Measurements from ENCODE around the gene OCIAD1.

DNA sequence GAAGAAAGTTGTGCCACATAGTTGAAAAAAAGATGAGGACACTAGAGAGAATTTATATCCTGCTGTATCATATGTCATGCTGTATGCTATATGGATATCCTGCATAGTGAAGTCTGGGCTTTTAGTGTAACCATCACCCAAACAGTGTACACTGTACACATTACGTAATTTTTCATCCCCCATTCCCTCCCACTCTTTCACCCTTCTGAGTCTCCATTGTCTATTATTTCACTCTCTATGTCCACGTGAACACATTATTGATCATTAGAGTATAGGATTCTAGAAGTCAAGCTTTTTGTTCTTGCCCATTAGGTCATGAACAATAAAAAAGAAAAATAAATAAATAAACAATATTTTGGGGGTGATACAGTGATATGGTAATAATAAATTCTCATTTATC, 32.8 kb upstream of the OCIAD1 start:
- TF ChIP-seq, protein P1, sequence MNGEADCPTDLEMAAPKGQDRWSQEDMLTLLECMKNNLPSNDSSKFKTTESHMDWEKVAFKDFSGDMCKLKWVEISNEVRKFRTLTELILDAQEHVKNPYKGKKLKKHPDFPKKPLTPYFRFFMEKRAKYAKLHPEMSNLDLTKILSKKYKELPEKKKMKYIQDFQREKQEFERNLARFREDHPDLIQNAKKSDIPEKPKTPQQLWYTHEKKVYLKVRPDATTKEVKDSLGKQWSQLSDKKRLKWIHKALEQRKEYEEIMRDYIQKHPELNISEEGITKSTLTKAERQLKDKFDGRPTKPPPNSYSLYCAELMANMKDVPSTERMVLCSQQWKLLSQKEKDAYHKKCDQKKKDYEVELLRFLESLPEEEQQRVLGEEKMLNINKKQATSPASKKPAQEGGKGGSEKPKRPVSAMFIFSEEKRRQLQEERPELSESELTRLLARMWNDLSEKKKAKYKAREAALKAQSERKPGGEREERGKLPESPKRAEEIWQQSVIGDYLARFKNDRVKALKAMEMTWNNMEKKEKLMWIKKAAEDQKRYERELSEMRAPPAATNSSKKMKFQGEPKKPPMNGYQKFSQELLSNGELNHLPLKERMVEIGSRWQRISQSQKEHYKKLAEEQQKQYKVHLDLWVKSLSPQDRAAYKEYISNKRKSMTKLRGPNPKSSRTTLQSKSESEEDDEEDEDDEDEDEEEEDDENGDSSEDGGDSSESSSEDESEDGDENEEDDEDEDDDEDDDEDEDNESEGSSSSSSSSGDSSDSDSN (CRISPR knock-in tag; IDR thresholded peaks at IDR 0.05) = no peak
- TF ChIP-seq FOXA3 (CRISPR knock-in tag; IDR thresholded peaks at IDR 0.05) (peak; percentile 52), POLR2AphosphoS2 (IDR thresholded peaks at IDR 0.05; ENCODE audit: low read depth, low read length) (no peak), ZNF253 (CRISPR knock-in tag; IDR thresholded peaks at IDR 0.05; ENCODE audit: borderline replicate concordance) (no peak), CREB1 (IDR thresholded peaks at IDR 0.05) (no peak), CREB1 (CRISPR knock-in tag; IDR thresholded peaks at IDR 0.05) (no peak), TCF7L2 (IDR thresholded peaks at IDR 0.05; ENCODE audit: low read depth, low read length) (no peak), MYC (CRISPR knock-in tag; IDR thresholded peaks at IDR 0.05; ENCODE audit: borderline replicate concordance) (no peak), CEBPB (IDR thresholded peaks at IDR 0.05; ENCODE audit: borderline replicate concordance, low read depth, low read length) (no peak), TAF1 (CRISPR knock-in tag; IDR thresholded peaks at IDR 0.05) (no peak), NCOA2 (CRISPR knock-in tag; IDR thresholded peaks at IDR 0.05) (no peak)
- TF ChIP-seq, protein P2, sequence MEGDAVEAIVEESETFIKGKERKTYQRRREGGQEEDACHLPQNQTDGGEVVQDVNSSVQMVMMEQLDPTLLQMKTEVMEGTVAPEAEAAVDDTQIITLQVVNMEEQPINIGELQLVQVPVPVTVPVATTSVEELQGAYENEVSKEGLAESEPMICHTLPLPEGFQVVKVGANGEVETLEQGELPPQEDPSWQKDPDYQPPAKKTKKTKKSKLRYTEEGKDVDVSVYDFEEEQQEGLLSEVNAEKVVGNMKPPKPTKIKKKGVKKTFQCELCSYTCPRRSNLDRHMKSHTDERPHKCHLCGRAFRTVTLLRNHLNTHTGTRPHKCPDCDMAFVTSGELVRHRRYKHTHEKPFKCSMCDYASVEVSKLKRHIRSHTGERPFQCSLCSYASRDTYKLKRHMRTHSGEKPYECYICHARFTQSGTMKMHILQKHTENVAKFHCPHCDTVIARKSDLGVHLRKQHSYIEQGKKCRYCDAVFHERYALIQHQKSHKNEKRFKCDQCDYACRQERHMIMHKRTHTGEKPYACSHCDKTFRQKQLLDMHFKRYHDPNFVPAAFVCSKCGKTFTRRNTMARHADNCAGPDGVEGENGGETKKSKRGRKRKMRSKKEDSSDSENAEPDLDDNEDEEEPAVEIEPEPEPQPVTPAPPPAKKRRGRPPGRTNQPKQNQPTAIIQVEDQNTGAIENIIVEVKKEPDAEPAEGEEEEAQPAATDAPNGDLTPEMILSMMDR (CRISPR knock-in tag; IDR thresholded peaks at IDR 0.05) = no peak
- TF ChIP-seq, protein P3, sequence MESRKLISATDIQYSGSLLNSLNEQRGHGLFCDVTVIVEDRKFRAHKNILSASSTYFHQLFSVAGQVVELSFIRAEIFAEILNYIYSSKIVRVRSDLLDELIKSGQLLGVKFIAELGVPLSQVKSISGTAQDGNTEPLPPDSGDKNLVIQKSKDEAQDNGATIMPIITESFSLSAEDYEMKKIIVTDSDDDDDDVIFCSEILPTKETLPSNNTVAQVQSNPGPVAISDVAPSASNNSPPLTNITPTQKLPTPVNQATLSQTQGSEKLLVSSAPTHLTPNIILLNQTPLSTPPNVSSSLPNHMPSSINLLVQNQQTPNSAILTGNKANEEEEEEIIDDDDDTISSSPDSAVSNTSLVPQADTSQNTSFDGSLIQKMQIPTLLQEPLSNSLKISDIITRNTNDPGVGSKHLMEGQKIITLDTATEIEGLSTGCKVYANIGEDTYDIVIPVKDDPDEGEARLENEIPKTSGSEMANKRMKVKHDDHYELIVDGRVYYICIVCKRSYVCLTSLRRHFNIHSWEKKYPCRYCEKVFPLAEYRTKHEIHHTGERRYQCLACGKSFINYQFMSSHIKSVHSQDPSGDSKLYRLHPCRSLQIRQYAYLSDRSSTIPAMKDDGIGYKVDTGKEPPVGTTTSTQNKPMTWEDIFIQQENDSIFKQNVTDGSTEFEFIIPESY (CRISPR knock-in tag; IDR thresholded peaks at IDR 0.05) = no peak
